ENCODE measurements around the gene RPL15.
A peak's percentile ranks its signal among the peaks of the same experiment; 100 is the strongest.
"Not testable (repeated sequence)": the region's sequence is repeated elsewhere in the genome, so short reads cannot be mapped to it uniquely, and the experiment has no call there.

Gene RPL15

DNA sequence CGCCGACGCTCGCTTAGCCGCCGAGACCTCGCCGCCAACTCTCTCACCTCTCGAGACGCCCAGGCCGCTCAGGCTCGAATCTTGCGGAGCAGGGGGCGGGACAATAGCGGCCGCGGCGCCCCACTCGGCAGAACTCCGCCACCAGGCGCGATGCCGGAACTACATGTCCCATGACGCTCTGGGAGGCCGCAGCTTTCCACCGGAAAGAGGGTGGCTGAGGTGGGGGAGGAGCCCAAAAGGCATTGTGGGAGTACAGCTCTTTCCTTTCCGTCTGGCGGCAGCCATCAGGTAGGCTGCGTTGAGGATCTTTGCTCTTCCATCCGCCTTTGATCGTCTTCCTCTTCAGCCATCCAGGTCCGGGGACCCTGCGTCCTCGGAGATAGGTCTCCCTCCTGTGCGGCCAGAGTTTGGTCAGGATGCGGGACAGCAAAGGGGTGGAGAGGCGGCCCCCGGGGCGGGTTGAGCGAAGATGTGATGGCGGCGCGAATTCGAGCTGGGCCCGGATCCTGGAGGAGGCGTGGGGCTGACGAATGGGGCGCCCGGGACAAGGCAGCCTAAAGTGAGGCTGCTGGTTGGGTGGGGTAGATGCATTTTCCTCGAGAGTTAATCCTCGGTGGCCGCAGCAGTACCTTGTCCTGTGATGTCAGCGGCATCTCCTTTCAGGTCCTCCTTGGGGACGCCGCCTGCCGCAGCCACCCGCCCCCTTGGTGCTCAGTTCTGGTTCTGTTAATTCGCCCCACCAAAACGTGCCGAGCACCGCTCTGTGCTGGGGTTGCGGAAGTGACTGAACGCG, at the start of gene RPL15, which contains the start of gene NKIRAS1:
Gene RPL15 (plus strand): TSS at position 247 of the 793 bp plus-strand sequence. CDS start 728 bp downstream, outside the sequence.
Gene NKIRAS1 (minus strand): TSS at position 105 of the 793 bp plus-strand sequence. CDS start 6,086 bp downstream, outside the sequence.
- DNase-seq: peak; percentile 99

DNA sequence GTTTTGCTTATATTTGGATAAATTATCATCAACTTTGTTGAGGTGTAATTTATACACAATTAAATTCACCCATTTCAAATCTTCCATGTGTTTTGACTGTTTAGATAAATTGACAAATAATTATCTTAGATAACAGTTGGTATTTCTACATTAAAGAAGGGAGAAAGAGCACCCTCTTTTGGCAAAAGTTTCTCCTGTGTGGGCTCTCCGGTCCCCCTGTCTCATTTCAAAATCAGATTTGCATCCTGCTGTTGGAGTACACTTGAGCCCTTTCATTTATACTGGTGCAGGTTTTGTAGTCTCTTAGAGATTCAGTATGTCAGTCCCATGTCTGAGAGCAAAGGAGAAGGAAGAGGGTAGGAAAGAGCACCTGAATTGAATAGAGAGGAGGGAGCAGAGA, 49.5 kb upstream of the RPL15 start:
- no peak for DNase-seq

- DNase-seq: no peak
Measured at GRCh38 chr3:23867838-23868237, 49.1 kb upstream of the RPL15 start.

DNA sequence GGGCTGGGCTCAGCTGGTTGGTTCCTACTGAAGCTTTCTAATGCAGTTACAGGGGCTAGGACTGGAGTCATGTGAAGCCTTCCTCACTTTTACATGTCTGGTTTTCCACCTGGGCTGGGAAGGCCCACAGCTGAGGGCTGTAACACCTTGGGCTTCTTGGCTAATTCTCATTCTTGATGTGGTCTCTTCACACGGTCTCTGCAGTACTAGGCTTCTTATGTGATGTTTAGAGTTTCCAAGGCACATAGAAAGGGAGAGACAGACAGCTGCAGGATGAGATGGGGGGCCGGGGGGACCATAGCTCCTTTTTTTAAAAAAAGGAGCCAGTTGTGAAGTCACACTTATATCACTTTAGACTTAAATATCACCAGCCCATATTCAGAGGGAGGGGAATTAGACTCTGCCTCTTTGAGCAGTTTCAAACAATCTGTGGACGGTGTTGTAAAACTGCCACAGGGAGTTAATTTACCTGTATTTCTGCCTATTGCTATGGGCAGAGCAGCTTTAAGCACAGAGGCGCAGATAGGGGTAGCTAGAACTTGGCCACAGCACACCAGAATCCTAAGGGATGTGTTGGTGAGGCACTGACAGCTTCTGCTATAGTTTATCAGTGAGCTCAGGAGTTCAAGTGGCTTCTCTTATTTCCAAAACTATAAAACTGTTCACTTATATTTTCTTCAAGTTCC, 46.8 kb upstream of the RPL15 start:
- DNase-seq: no peak

GRCh38 chr3:23870663-23871043, 46.3 kb upstream of the RPL15 start:
- DNase-seq: not testable (repeated sequence)

- not testable (repeated sequence) for DNase-seq
Measured at GRCh38 chr3:23871361-23871760, 45.6 kb upstream of the RPL15 start.

DNA sequence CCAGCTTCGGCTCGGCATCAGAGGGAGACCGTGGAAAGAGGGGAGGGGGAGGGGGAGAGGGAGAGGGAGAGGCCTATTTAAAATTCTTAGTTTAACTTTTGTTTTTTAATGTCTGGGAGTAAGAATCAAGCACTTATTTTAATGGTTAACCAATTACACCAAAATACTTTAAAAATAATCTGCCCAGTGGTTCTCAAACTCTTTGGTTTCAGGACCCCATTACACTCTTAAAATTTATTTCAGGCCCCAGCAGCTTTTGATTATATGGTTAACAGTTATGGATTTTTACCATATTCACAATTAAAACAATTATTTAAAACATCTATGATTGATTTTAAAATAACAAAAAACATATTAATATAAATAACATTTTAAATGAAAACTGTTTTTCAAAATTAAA, 44.6 kb upstream of the RPL15 start:
- DNase-seq: no peak

GRCh38 chr3:23873941-23874340, 43.0 kb upstream of the RPL15 start:
- DNase-seq: no peak

DNA sequence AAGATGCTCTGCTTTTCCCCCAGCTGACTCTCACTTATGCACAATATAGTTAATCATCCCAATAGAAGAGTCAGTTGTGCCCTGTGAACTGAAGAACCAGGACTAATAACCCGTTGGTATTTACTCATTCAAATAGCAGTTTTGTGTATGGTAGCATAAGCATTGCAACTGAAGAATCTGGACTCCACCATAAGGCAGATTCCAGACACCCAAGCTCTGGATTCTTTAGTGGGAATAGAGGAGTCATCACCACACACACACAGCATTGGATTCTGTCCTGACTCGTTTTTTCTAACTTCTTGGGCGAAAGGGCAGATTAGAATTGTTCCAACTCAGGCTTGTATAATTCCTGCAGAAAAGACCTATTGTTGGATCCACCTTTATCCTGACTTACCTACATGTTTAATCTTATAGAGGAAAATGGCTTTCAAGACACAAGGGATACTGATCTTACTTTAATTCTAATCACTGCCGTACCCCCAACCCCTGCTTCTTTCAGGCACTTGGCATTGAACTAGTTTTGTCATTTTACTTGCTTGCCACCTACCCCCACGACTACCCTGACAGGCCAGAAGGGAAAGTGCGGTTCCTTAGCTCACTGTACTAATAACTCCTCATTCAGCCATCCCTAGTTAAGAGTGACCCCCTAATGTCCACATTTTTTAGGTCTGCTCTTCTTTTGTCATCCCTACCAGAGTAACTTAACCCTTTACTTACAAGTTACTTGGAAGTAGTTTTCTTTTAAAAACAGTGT, 42.4 kb upstream of the RPL15 start:
- no peak for DNase-seq

DNA sequence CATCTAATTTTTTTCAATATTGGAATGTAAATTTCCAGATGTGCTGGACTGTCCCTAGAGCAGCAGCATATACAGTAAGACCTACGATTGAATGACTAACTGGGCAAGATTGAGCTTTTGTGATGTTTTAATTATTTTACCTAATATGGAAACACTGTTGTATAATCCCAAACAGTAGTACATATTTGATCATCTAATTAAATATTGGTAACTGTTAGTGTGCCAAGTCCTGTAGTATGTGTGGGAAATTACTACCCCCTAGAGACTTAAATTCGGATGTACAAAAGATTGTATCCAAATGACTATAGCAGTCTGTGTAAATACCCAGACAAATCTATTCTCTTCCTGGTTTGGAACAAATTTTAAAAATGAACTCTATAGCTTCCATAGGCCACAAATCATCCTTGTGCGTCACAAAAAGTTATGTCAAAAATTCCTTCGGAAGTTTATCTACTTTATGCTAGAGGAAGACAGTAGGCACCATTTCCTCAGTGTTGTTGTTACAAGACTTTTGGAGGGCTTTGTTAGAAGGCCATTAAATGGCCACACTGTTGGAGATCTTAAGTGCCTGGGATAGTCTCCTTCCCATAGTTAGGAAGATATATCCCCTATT, 41.7 kb upstream of the RPL15 start:
- no peak for DNase-seq

- no peak for DNase-seq
Measured at GRCh38 chr3:23876923-23877322, 40.0 kb upstream of the RPL15 start.

DNA sequence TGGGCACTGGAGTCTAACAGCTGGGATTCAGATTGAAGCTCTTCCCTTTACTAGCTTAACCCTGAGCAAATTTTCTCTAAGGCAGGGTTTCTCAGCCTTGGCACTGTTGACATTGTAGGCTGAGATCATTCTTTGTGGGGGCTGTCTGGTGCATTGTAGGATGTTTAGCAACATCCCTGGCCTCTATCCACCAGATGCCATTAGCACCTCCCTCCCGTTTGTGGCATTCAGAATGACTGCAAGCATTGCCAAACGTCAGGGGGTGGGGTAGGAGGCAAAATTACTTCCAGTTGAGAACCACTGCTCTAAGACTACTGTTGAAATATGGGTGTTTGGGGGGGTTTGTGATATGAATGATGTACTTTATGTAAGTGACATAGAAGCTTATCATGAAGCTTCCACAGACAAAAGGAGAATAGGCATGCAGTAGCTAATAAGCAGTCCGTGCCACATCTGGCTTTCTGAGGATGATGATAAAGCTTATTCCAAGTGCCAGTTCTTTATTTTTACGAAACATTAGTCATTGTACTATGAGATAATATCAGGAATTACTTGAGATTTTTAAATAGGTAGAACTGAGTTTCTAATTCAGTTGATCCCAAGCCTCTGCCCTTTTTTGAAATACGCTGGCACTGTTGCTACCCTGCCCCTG, 39.5 kb upstream of the RPL15 start:
- no peak for DNase-seq

- no peak for DNase-seq
Measured at GRCh38 chr3:23879485-23879884, 37.4 kb upstream of the RPL15 start.

DNA sequence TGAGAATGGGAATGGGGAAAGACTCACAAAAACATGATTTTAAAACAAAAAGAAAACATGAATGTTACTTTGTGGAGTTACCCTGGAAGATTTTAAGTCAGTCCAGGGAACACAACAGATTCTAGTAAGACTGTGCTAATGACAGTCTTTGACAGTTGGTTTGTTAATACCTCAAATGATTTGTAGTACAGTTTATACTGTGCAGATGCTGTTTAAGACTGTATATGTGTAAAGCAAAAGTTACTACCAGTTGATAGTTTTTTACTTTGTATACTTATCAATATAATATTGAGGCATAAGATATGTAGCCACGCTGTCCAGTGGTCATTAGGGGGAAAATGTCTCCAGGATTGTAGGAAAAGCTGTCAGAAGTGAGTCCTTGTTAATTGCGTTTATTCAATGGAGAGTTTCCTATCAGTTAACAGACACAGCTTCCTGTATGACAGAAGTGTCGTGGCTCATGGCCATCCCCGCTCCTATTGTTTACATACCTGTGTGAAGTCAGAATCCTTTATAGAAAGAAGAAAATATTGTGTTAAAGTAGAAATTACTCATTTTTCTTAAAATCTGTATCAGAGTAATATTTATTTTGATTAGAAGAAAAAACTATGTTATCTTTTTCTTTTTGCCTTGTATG, 36.1 kb upstream of the RPL15 start:
- DNase-seq: no peak

DNA sequence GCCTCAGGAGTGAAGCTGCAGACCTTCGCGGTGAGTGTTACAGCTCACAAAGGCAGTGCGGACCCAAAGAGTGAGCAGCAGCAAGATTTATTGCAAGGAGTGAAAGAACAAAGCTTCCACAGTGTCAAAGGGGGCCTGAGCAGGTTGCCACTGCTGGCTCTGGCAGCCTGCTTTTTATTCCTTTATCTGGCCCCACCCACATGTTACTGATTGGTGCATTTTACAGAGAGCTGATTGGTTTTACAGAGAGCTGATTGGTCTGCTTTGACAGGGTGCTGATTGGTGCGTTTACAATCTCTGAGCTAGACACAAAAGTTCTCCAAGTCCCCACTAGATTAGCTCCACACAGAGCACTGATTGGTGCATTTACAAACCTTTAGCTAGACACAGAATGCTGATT, 34.9 kb upstream of the RPL15 start:
- DNase-seq: not testable (repeated sequence)

GRCh38 chr3:23882487-23882918, 34.4 kb upstream of the RPL15 start:
- DNase-seq: no peak

DNA sequence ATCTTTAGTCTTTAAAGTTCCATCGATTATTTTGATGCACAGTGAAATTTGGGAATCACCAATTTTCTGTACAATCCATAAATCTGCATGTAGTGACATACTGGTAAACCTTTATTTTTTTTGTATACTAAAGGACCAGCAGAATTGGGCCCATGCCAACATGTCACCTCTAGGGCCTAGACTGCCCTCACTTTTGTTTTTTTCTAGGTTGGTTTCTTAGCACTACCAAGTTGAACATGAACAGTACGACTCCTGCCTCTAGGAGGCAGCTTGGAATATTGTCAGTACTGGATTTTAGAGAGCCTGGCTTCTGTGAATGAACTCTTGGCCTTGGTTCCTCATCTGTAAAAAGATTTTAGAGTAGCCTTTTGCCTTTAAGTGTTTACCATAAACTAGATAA, 32.5 kb upstream of the RPL15 start:
- DNase-seq: no peak

GRCh38 chr3:23885210-23885609, 31.7 kb upstream of the RPL15 start:
- no peak for DNase-seq

- DNase-seq: no peak
Measured at GRCh38 chr3:23886311-23886710, 30.6 kb upstream of the RPL15 start.

DNA sequence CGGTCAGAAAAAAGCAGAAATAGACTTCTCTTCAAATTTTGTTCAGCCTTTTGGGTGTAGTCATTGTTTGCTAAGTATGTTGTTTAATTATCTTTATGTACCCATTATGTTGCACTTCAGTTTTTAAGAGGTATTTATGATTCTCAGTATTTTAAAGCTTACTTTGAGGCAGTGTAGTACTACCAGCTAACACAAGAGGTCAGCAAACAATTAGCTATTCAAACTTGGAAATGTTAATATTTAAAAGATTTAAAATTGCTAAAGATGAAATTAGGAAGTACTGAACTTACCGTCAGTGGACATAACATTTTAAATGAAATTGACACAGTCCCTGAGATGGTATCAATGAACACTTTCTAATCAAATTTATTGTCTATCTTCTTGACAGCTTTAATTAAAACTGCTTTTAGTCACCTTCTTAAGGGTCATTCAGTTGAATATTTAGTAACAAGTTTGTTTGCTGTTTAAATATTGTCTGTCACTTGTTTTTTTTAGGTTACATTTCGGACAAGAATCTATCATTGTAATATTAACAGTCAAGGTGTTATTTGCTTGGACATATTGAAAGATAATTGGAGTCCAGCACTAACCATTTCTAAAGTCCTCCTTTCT, 28.2 kb upstream of the RPL15 start:
- DNase-seq: peak; percentile 63

GRCh38 chr3:23889386-23889785, 27.5 kb upstream of the RPL15 start:
- no peak for DNase-seq

- DNase-seq: no peak
Measured at GRCh38 chr3:23889950-23890349, 27.0 kb upstream of the RPL15 start.
